Measurements from ENCODE around the gene KIF22. TPM values are rescaled to one million over a fixed set of nuclear protein-coding genes. Genes with fewer than 3 reads are reported as not detected.
A peak's percentile ranks its signal among the peaks of the same experiment; 100 is the strongest.

The KIF22 gene
- polyA plus RNA-seq, 1 of the 3 experiments (the other 2 are of a cell fraction) = 64.1 TPM

GRCh38 chr16:29774730-29775129 is 15.8 kb upstream of the KIF22 start:
- no peak overlapping the region for H3K4me2 ChIP-seq
- H3K9me3 ChIP-seq = no peaks in the 10 kb centered on the region
- no peaks in the 10 kb centered on the region for H3K36me3 ChIP-seq (replicated peaks in 1 of 2; ENCODE audit: control insufficient read depth in 1 of 2, insufficient read depth in 2 of 2, low read length in 1 of 2)
- DNase-seq = no peak
- H3K9ac ChIP-seq = no peak overlapping the region
- CTCF ChIA-PET = interaction anchor here (1.0 to 1.2 kb wide), 3 partner anchors 10 to 45 kb away, joined by 3 to 4 read pairs (median 3); no protein-coding TSS in a partner anchor
- 81% methylated on average over 5 of the region's 5 CpGs for WGBS (ENCODE audit: low lambda C conversion rate)
- H3K27ac ChIP-seq (ENCODE audit: low read depth in 2 of 2, low read length in 1 of 2) = no peak overlapping the region
- no peaks in the 10 kb centered on the region for H4K20me1 ChIP-seq (ENCODE audit: insufficient read depth)
- no peak overlapping the region for H3K4me3 ChIP-seq (ENCODE audit: low read depth in 2 of 2, low read length in 1 of 2)
- no peaks in the 10 kb centered on the region for H3K4me1 ChIP-seq (ENCODE audit: control insufficient read depth in 1 of 2, insufficient read depth in 2 of 2, low read depth in 1 of 2, low read length in 1 of 2)
- TF ChIP-seq, protein P1, sequence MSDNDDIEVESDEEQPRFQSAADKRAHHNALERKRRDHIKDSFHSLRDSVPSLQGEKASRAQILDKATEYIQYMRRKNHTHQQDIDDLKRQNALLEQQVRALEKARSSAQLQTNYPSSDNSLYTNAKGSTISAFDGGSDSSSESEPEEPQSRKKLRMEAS (IDR thresholded peaks at IDR 0.05; ENCODE audit: low read depth) = no peak
- no peak for TF ChIP-seq SMC3 (IDR thresholded peaks at IDR 0.05; ENCODE audit: low read depth, low read length)
- TF ChIP-seq JUND (IDR thresholded peaks at IDR 0.05) = no peak
- TF ChIP-seq FOXJ3 (CRISPR knock-in tag; IDR thresholded peaks at IDR 0.05) = no peak
- no peak for TF ChIP-seq CHD2 (IDR thresholded peaks at IDR 0.05; ENCODE audit: low read length, partially characterized antibody)
- TF ChIP-seq IRF3 (IDR thresholded peaks at IDR 0.05; ENCODE audit: low read depth, low read length) = no peak
- TF ChIP-seq GATA2 (CRISPR knock-in tag; IDR thresholded peaks at IDR 0.05) = no peak
- TF ChIP-seq, protein P2, sequence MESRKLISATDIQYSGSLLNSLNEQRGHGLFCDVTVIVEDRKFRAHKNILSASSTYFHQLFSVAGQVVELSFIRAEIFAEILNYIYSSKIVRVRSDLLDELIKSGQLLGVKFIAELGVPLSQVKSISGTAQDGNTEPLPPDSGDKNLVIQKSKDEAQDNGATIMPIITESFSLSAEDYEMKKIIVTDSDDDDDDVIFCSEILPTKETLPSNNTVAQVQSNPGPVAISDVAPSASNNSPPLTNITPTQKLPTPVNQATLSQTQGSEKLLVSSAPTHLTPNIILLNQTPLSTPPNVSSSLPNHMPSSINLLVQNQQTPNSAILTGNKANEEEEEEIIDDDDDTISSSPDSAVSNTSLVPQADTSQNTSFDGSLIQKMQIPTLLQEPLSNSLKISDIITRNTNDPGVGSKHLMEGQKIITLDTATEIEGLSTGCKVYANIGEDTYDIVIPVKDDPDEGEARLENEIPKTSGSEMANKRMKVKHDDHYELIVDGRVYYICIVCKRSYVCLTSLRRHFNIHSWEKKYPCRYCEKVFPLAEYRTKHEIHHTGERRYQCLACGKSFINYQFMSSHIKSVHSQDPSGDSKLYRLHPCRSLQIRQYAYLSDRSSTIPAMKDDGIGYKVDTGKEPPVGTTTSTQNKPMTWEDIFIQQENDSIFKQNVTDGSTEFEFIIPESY (IDR thresholded peaks at IDR 0.05; ENCODE audit: borderline replicate concordance, low read depth) = no peak
- no peak overlapping the region for H2AFZ ChIP-seq (ENCODE audit: low read depth)
- H3K27me3 ChIP-seq (ENCODE audit: insufficient read depth) = peaks cover 7% of the 10 kb centered on the region; the same call in 1 of the 2 replicates
- H3K79me2 ChIP-seq (ENCODE audit: insufficient read depth) = no peaks in the 10 kb centered on the region
- H3F3A ChIP-seq (replicated peaks; ENCODE audit: insufficient read depth) = no peaks in the 10 kb centered on the region
- POLR2A ChIA-PET = no interaction called here
- no peaks in the 10 kb centered on the region for H3K9me2 ChIP-seq

DNA sequence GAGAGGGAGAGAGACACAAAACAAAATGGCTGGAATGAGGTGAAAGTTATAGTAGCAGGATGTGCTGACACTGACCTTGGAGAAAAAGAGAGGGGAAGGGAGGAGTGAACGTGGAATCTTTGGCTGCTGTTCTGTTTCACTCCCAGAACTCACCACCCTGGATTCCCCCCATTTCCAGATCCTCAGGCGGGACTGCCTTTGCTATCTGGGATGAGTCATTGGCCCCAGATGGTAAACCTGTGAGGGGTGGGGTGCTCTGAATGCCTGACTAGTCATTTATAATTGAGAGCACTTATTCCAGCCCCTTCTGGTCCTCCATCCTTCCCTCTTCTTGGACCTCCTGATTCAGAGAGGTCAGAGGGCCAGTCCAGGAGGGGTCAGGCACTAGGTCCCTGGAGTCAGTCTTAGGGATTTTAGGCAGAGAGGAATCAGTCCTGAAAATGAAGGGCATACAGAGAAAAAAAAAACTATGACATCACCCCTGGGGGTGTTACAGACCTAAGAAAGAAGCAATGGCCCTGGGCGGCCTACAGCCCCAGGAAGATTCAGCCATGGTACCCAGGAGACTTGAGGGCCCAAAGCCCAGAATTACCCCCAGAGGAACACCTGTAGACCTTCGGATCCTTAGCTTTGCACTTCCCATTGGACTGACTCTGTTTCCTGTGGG is 14.7 kb upstream of the KIF22 start:
- 53% methylated on average over 4 of the region's 4 CpGs for WGBS (ENCODE audit: low lambda C conversion rate)
- CTCF ChIA-PET = interaction anchor here (1.0 to 1.2 kb wide), 2 partner anchors 9 to 47 kb away, joined by 3 read pairs; no protein-coding TSS in a partner anchor
- DNase-seq = no peak

More for the DNA sequence above, 14.7 kb upstream of the KIF22 start:
- no peaks in the 10 kb centered on the region for H4K20me1 ChIP-seq (ENCODE audit: insufficient read depth)
- H3K9me3 ChIP-seq = no peaks in the 10 kb centered on the region
- no peak overlapping the region for H3K4me2 ChIP-seq
- peaks cover 7% of the 10 kb centered on the region; the same call in 1 of the 2 replicates for H3K27me3 ChIP-seq (ENCODE audit: insufficient read depth)
- no peak overlapping the region for H3K27ac ChIP-seq (ENCODE audit: low read depth in 2 of 2, low read length in 1 of 2)
- H3K4me3 ChIP-seq (ENCODE audit: low read depth in 2 of 2, low read length in 1 of 2) = no peak overlapping the region
- POLR2A ChIA-PET = no interaction called here
- H3F3A ChIP-seq (replicated peaks; ENCODE audit: insufficient read depth) = no peaks in the 10 kb centered on the region
- no peaks in the 10 kb centered on the region for H3K79me2 ChIP-seq (ENCODE audit: insufficient read depth)
- H2AFZ ChIP-seq (ENCODE audit: low read depth) = no peak overlapping the region
- H3K36me3 ChIP-seq (replicated peaks in 1 of 2; ENCODE audit: control insufficient read depth in 1 of 2, insufficient read depth in 2 of 2, low read length in 1 of 2) = no peaks in the 10 kb centered on the region
- H3K4me1 ChIP-seq (ENCODE audit: control insufficient read depth in 1 of 2, insufficient read depth in 2 of 2, low read depth in 1 of 2, low read length in 1 of 2) = no peaks in the 10 kb centered on the region
- no peak overlapping the region for H3K9ac ChIP-seq
- peak; percentile 45 for TF ChIP-seq TCF12 (IDR thresholded peaks at IDR 0.05)
- TF ChIP-seq YY1 (IDR thresholded peaks at IDR 0.05; ENCODE audit: low read depth) = no peak
- 0 out of 2 replicates have a peak, but pooled peaks have one; percentile 8 for TF ChIP-seq JUND (IDR thresholded peaks at IDR 0.05)
- TF ChIP-seq SIN3A (IDR thresholded peaks at IDR 0.05; ENCODE audit: borderline replicate concordance, low read depth, low read length) = no peak
- TF ChIP-seq FOSL2 (IDR thresholded peaks at IDR 0.05; ENCODE audit: borderline replicate concordance, low read depth) = peak; percentile 50; the same call in 1 of the 2 replicates
- H3K9me2 ChIP-seq = no peaks in the 10 kb centered on the region

Data from SK-N-SH (cell line).